ENCODE data around the gene MYO1G.

The MYO1G gene

DNA sequence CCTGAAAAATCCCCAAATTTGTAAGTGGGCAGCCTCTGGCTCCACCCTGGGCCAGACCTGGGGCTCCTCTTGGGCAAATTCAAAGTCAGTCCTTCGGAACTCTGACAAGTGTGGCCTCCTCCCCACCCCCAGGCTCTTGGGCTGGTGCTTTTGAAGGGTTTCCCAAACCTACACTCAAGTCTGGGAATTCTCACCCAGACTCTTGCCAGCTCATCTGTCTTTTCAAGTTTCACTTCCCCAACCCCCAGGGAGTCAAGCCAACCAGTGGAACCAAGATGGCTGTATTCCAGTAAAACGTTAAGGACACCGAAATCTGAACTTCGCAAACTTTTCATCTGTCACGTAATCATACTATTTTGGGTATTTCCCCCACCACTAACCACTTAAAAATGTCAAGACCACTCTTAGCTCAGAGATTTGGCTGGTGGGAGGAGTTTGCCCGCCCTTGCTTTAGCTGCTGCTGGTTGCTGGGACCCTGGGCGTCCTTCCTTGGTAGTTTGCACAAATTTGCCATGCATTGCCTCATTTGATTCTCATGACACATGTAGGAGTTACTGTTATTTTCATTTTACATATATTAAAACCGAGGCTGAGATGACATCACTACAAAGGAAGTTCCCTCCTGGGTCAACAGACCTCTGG lies 1.7 kb upstream of the MYO1G start:
- DNase-seq: no peak

DNA sequence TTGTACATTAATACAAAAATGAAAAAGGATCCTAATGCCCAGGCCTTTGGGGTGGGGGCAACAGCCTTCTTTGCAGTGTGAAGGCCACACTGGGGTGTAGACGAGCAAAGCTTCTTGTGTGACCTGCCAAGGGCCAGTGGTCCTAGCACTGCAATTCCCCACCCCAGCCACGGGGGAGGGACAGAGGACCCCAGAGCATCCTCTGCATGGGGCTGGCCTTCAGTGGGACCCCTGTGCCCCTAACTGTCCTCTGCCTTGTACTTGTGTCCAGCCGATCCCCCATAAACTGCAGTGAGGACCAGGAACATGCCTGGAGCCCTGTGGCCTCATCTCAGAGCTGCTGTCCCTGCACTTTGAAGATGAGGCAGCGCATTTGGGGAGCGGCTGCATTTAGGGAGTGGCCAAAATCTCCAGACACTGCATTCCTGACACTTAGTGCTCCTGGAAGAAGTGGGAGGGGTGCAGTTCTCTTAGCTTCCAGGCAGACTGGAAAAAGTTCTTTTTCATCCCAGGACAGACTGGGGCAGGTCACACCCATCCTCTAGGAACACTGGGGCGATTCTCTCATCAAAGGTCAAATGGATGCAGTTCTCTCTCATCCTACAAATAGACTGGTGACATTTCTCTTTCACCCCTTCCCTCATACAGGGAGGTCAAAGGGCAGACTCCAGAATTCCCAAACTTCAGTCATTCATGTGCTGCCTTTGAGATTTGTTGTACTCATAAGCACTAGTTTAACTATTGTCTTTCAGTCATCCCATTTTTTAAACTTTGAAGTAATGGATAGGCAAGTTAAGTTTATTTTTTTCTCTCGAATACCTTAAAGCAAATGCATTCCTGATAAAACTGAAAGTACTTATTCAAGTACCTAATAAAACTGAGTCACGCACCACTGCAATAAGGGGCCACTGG lies 922 bp upstream of the MYO1G start:
- no peak for DNase-seq

DNA sequence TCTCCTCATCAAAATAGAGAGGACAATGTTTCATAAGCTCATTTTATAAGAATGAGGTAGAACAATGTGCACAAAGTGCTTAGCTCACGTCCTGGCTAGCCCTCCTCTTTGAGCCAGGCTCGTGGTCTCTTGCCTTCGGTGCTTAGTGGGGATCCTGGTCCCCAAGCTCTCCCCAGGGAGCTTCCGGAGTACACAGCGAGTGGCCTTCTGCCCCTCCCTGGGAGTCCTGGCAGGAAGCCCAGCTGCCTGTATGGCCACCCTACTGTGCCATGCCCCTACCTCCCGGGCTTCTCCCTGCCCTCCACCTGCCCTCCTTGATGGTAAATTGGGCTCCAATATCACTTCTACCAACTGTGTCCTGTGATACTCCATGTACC lies 868 bp downstream of the MYO1G start:
- peak; percentile 55 to 70 for DNase-seq

DNA sequence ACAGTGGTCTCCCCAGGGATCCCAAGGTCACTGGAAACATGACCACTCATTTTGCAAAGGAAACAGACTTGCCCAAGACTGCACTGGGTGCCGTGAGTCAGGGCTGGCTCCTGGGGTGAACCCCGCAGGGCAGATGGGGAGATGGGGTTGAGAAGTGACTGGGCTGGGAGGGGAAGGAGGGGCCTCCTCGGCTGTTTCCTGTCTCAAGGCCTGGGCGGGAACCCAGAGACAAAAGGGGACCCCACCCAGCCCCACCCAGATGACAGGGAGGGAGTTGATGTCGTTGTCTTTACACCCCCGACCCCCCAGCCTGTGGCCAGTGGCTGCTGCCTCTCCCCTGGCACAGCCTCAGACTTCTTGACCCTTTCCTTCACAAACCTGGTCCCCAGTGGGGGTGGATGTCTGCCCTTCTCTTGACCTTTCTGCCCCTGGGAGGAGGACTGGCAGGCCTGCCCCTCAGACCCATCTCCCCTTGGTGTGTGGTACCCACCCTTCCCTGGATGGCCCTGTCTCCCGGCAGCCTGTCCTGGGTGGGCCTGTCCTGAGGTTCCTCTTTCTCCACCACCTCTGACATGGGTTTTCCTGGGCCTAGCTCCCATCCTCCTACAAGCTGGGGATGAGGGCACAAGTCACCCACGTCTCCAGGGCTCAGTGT lies 1.4 kb downstream of the MYO1G start:
- no peak for DNase-seq

DNA sequence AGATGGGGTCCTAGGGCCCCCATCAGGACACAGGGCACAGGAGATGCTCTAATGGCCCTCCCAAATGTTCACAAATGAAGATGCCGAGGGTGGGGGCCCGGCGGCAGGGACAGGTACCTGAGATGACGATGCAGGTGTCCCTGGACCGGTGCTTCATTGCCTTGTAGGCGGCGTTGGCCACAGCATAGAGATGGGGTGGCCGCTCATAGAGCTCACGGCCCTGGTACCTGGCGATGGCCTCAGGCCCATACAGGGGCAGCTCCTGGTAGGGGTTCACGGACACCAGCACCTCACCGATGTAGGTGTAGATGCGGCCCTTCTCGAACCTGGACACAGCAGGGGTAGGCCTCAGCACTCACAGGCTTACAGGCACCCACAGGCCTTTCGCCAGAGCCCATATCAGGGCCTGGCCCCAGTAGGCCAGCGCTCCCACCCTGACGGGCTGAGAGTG lies 2.0 kb downstream of the MYO1G start:
- no peak for DNase-seq

DNA sequence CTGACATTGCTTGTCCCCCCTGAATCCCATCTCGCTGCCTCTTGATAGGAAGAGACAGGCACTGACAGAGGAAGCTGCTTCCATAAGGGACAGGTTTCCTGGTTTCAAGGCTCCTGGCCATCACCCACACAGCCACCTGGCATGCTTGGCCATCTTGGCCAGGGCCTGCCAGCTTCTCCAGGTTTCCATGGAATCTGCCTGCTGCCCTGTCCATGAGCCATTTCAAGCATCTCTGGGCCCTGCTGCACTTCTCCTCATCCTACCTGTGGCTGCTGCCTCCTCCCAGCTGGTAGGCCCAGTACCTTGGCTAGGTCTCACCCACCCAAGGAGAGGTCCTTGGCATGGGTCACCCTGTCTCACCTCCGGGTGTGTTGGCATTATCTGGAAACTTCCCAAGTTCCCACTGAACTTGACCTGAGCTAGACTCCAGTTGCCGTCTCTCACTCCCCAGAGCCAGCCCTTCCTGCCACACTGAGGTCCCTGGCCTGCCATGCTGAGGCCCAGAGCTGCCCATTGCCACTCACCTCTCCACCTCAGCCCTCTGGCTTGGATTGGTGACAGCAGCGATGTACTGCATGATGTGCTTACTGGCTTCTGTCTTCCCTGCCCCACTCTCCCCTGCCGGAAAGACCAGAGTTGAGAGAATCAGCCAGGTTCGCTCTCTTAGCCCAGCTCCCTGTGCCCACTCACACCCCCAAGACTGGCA lies 2.6 kb downstream of the MYO1G start:
- DNase-seq: no peak

DNA sequence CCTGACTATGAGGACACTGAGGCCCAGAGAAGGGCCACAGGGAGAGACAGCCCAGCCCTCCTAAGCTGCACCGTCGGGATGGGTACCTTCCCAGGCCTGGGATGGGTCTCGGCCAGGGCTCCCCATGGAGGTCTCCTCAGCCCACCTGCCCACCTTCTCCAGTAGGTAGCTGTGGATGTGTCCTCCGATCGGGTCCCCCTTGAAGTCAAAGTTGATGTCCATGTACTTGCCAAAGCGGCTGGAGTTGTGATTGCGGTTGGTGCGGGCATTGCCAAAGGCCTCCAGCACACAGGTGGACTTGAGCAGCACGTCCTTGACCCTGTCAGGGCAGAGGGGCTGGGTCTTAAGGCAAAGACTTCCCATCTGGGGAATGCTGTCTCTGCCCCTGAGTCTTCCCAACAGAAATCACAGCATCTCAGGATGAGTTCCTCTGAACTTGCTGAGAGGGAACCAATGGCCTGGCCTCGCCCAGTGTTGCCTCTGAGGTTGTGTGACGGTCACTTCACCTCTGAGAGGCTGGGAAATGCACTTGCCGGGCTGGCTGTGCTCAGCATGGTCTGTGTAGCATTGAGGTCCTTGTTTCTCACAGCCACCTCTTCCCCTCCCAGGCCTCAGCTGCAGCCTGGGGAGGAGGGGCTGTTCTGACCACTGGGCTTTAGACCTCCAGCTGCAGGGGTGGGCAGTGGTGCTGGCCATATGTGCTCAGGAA lies 3.3 kb downstream of the MYO1G start:
- DNase-seq: no peak

DNA sequence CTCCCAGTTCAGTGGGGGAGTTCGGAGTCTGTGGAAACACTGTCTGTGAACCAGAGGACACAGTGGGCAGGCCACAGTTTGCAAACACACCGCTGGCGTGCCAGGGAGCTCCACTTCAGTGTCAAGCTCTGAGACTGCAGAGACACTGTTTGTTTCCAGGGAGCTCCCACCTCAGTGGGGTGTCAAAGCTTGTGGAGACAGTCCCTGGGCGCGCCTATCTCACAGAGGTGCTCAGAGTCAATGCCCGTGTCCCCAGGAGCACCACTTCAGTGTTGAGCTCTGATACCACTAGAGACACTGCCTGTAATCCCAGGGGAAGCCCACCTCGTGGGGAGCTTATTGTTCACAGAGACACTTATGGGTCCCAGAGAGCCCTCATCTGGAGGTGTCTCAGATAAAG lies 4.3 kb downstream of the MYO1G start:
- no peak for DNase-seq

DNA sequence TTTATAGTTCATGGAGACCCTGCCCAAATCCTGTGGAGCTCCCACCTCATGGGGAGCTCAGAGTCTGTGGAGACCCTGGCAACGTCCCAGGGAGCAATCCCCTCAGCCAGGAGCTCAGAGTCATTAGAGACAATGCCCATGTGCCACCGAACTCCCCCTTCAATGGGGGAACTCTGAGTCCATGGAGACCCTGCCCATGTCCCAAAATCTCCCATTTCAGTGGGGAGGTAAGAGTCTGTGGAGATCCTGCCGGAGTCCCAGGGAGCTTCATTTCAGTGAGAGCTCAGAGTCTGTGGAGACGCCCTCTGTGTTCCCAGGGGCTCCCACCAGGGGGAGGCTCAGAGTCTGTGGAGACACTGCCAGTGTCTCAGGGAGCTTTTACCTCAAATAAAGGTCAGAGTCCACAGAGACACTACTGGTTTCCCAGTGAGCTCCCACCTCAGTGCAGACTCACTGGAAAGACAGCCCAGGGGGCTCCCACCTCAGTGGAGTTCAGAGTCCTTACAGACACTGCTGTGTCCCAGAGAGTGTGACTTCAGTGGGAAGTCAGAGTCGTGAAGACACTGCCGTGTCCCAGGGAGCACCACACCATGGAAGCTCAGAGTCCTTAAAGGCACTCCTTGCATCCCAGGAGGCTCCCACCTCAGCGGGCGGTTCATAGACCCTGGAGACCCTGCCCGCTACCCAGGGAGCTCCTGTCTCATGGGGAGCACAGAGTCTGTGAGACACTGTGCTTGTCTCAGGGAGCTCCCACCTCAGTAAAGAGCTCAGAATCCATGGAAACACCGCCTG lies 5.0 kb downstream of the MYO1G start:
- DNase-seq: no peak

DNA sequence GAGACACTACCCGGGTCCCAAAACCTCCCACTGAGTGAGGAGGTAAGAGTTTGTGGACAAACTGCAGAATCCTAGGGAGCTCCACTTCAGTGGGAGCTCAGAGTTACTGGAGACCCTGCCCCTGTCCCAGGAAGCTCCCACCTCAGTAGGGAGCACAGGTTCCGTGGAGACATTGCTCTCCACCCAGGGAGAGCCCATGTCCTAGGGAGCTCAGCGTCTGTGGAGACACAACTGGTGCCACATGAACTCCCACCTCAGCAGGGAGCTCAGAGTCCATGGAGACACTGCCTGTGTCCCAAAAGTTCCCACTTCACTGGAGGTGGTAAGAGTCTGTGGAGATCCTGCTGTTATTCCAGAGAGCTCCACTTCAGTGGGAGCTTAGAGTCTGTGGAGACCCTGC lies 6.3 kb downstream of the MYO1G start:
- DNase-seq: no peak

DNA sequence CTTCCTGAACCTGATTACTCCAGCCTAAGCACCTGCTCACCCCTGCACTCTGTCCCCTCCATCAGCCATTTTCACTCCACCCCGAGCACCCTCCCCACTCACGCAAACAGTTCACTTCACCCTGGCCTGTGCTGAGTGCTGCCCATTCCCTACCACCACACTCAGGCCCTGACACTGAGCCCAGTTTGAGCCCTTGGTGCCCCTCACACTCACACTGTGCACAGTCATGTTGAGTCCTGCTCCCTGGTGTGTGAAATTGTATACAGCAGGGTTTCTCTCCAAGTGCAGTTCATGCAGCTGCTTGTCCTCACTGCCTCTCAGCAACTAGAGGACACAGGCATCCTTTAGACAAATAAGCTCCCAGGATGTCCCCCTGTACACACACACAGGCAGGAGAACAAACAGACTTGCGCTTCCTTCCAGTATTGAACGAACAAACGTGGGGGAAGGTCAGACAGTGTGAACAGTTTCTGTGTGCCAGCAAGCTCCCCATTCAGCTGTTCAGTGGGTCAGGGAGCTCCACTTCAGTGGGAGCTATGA lies 6.8 kb downstream of the MYO1G start:
- DNase-seq: peak; percentile 24 to 55

DNA sequence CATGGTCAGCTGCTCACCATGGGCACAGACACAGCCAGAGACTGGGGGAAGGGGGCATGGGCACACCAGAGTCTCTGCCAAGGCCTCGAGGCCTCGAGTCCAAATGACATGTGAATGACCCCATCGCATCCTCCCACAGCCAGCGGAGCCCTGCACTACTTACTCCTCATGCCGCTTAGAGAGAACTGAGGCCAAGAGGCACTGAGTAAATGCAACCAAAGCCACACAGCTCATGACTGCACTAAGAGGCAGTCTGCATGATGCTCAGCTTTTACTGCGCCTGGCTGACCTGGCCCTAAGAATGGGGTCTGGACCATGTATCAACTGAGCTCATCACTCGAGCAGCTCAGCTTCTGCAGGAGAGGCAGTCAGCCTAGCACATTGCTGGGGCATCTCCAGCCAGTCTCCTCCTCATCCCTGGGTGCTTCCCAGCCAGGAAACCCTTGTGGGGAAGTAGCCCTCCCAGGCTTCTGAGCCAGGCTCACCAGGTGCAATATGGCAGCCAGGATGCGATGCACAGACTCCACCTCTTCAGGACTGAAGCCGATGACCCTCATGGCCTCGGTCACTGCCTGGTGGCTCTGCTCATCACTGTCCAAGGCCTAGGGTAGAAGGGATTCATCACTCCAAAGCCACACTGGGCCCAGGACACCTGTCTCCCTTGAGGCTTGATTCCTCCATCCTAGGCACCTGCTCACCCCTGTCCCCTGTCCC lies 7.5 kb downstream of the MYO1G start:
- no peak for DNase-seq

DNA sequence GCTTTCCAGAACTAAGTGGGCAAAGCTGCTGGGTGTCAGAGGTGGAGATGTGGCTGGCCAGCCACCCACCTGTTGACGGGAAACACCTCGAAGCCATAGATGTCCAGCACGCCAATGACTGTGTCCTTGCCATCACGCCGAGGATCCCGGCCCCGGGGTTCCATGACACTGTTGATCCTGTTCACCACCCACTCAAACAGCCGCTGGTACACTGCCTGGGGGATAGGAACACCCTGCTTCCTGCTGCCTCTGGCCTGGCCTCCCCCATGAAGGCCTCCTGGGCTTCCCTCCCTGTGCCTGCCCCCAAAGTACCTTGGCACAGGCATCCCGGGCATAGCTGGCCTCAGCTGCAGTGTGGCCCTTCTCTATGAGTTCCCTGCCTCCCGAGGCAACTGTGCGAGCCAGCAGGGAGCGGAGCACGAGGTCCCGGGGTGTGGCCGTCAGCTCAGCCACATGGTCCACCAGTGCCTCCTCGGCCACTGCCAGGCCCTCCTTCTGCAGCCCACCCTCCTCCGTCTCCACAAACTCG lies 8.2 kb downstream of the MYO1G start:
- no peak for DNase-seq

DNA sequence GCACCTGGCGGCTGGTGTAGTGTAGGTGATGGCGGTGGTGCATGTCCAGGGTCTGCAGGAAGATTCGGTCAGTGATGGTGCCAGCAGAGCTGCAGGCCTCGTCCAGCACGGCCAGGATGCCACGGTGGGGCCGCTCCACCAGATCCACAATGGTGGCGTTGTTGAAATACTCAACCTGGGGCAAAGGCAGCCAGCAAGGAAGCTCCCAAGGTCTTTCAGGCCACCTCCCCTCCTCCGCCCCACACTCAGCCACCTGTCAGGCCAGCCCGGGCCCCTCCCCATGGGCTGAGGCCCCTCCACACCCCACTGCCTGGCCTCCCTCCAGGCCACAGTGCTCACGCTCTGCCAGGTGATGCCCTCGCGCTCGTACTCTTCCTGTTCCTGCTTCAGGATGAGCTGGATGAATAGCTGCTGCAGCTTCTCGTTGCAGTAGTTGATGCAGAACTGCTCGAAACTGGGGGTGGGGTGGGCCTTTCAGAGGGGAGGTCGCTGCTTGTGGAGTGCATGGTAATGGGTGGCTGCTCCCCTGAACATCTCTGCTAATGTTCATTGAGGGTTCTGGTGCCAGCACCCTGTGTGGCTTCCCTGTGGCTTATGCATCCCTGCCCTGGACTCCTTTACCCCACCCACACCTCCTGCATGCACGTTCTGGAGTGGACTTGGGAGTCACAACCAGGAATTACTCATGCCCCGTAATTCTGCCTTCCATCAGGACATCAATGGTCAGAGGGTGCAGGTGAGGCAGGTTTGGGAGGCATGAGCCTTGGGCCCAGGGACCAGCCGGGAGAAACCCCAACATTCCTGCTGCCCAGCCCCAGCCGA lies 8.9 kb downstream of the MYO1G start:
- peak in 1 of 2 experiments; percentile 20 for DNase-seq

DNA sequence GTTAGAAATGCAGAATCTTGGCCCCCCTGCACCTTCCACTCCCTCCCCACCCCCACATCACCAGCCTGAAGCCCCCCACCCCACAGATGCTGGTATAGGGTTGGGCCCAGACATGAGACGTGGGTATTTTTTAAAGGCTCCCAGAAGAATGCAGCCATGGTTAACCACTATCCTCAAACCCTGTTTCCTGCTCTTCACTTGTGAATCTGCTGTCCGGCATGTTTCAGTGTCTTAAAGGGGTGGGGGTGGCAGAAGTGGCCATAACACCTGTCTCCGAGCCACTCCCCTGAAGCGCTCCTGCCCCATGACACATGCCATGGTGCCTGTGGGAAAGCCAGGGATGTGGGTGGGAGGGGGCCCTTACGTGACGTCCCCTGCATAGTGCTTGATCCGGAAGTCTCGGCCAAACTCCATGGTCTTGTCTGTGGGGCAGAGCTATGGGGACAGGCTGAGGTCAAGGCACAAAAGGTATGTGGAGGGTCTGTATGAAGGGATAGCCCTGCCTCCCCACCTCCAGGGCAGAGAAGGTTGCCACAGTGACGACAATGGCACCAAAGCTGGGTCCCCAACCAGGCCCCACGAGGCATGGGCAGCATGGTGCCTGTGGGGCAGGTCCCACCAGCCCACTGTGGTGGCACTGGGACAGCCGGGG lies 9.6 kb downstream of the MYO1G start:
- DNase-seq: no peak

DNA sequence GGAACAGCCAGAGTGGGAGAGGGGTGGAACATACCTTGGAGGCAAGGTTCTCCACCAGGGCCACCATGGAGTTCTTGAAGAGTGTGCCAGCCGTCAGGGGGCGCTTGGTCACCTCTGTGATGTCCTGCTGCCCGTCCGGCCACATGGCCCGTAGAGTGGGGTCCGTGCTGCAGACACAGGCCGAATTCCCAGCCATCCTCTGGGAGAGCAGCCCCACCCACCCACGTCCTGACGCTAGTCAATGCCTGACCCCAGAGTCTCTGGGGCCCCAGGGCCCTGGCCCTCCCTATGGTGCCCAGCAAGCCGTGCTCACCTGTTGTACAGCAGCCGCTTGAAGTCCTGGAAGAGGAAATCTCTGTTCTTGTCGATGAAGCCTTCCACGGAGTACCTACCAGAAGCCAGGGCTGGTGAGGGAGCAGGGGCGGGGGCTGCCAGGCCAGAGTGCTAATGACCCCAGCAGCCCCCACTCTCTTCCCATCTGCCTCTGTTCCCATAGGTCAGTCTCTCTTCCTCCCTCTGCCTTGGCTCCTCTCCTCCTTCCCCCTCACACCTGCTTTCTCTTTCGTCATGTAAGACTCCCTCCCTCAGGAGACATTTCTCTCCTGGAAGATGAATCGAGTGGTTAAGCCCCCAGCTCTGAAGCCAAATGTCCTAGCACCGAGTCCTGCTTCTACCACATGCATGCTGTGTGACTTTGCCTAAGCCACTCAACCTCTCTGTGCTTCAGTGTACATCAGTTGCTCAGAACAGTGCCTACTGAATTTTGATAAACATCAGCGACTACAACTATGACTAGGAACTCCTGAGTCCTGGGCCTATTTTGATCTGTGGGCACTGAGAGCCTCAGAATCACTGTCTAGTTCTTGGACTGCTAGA lies 11.0 kb downstream of the MYO1G start:
- no peak for DNase-seq

DNA sequence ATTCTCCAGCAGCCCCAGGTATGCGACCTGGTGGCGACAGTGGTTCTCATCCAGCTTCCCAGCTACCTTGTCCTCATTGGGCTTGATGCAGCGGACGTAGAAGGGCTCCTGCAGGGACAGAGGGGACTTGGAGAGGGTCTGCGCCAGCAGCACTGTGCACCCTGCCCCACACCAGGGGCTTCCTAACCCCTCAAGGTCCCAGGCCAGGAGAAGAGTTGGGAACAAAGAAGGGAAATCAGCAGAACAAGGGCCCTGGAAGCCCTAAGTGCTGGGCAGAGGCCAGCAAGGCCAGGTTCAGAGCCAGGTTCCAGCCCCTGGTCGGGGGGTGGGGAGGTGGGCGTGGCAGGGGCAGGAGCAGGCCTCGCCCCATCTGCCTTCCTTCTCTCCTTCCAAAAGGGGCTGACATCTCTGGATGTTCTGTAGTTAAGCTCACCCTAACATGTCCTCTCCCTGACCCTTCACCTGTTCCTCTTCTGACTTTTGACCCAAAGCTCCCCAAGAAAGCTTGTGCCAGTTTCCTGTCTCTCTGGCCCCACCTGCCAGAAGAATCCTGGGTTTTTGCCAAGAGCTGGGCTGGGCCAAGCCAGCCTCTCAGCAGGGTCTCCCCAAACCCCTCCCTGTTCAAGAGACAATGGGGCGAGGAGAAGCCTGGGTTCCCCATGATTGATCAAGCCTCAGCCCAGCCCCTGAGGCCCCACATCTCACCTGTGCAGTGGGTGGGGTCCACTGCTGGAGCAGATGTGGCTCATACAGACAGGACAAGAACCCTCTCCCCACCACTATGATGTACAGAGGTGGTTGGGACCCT lies 11.9 kb downstream of the MYO1G start:
- DNase-seq: peak in 1 of 2 experiments; percentile 10
